G401 (cell line): ENCODE data around the gene NCOA3. TPM values are rescaled to one million over a fixed set of nuclear protein-coding genes. Genes with fewer than 3 reads are reported as not detected.
"Not testable (repeated sequence)": the region's sequence is repeated elsewhere in the genome, so short reads cannot be mapped to it uniquely, and the experiment has no call there.

Experiments used
- DNase-seq: peaks from one replicate; pipeline ENCODE4 v3.0.0-alpha.2; 2015; ENCODE audit warnings: low spot score
- in situ Hi-C: cut with HindIII; loops from 2 replicates; pipeline ENCODE4 v1.10.0; 2016; ENCODE audit warnings: low sequenced_read_pairs, mixed read lengths
- total RNA-seq: library from RNA; depleted of rRNA; stranded (reverse); fragments of >200 nt; shearing (Covaris generic); gene quantifications from 2 replicates; pipeline ENCODE4 v1.2.3, GENCODE V29; 2014

NCOA3 gene
- total RNA-seq, 1 experiment from 2014 or later = 34.5 TPM

- DNase-seq, in situ Hi-C loops: not testable (repeated sequence)
Measured at GRCh38 chr20:47580686-47581085, 79.0 kb downstream of the NCOA3 start.

GRCh38 chr20:47581090-47581489, 79.4 kb downstream of the NCOA3 start:
- in situ Hi-C loops = no loop called here
- DNase-seq = no peak

- in situ Hi-C loops = no loop called here
- DNase-seq = no peak
Measured at GRCh38 chr20:47583551-47583950, 81.9 kb downstream of the NCOA3 start.

- no peak for DNase-seq
- in situ Hi-C loops = no loop called here
Measured at GRCh38 chr20:47585087-47585747, 83.5 kb downstream of the NCOA3 start.

GRCh38 chr20:47586649-47587294, 85.1 kb downstream of the NCOA3 start:
- in situ Hi-C loops = no loop called here

GRCh38 chr20:47588158-47588557, 86.5 kb downstream of the NCOA3 start:
- DNase-seq = no peak
- in situ Hi-C loops = no loop called here

More at GRCh38 chr20:47586649-47587294, 85.1 kb downstream of the NCOA3 start:
- no peak for DNase-seq

GRCh38 chr20:47591231-47591630, 89.5 kb downstream of the NCOA3 start:
- no peak for DNase-seq
- in situ Hi-C loops = no loop called here

GRCh38 chr20:47594157-47594556, 92.5 kb downstream of the NCOA3 start:
- in situ Hi-C loops = no loop called here
- DNase-seq = no peak

GRCh38 chr20:47595138-47595537, 93.5 kb downstream of the NCOA3 start:
- in situ Hi-C loops, DNase-seq: not testable (repeated sequence)

- no peak for DNase-seq
- in situ Hi-C loops = no loop called here
Measured at GRCh38 chr20:47596003-47596571, 94.4 kb downstream of the NCOA3 start.

- in situ Hi-C loops = no loop called here
- DNase-seq = no peak
Measured at GRCh38 chr20:47597090-47597489, 95.4 kb downstream of the NCOA3 start.

- in situ Hi-C loops = no loop called here
- no peak for DNase-seq
Measured at GRCh38 chr20:47598911-47599744, 97.4 kb downstream of the NCOA3 start.

- in situ Hi-C loops = no loop called here
- no peak for DNase-seq
Measured at GRCh38 chr20:47600967-47601547, 99.4 kb downstream of the NCOA3 start.

- DNase-seq = no peak
- in situ Hi-C loops = no loop called here
Measured at GRCh38 chr20:47603260-47603659, 101.6 kb downstream of the NCOA3 start.

- in situ Hi-C loops = no loop called here
Measured at GRCh38 chr20:47605673-47606413, 104.2 kb downstream of the NCOA3 start.

GRCh38 chr20:47606414-47606982, 104.8 kb downstream of the NCOA3 start:
- in situ Hi-C loops = no loop called here

More at GRCh38 chr20:47605673-47606413, 104.2 kb downstream of the NCOA3 start:
- no peak for DNase-seq

GRCh38 chr20:47606983-47607613, 105.4 kb downstream of the NCOA3 start:
- in situ Hi-C loops = no loop called here
- DNase-seq = no peak

More at GRCh38 chr20:47606414-47606982, 104.8 kb downstream of the NCOA3 start:
- no peak for DNase-seq

- in situ Hi-C loops = no loop called here
- DNase-seq = no peak
Measured at GRCh38 chr20:47609001-47609400, 107.3 kb downstream of the NCOA3 start.
